ENCODE data around the gene COL5A3.

DNA sequence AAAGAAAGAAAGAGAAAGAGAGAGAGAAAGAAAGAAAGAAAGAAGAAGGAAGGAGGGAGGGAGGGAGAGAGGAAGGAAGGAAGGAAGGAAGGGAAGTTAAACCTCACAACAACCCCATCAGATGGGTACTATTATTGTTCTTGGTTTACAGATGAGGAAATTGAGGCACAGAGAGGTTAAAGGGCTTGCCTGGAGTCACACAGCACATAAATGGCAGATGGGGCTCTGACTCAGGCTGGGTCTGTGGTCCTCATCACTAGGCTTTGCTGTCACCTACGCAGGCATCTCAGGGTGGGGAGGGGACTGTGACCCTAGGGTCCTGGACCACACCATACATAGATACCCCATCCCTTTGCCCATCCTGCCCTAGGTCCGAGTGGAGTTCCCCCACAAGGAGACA, 39.3 kb upstream of the COL5A3 start:
- TF ChIP-seq CTCF (IDR thresholded peaks at IDR 0.05; ENCODE audit: borderline replicate concordance, extremely low read depth, low read length, poor library complexity, severe bottlenecking) (no peak), EZH2 (IDR thresholded peaks at IDR 0.05; ENCODE audit: borderline replicate concordance, low read depth, low read length, severe bottlenecking) (no peak)

Measured in DND-41 (cell line).